NOMO-1 (cell line): ENCODE measurements around the gene DUSP28.
A peak's percentile ranks its signal among the peaks of the same experiment; 100 is the strongest.

Experiments
- DNase-seq, 2 experiments: peaks; one replicate each; lab custom pipeline; 2025; ENCODE audit not compliant: unreplicated experiment in 2 of 2; lab: John Stamatoyannopoulos, UW

Gene DUSP28

DNA sequence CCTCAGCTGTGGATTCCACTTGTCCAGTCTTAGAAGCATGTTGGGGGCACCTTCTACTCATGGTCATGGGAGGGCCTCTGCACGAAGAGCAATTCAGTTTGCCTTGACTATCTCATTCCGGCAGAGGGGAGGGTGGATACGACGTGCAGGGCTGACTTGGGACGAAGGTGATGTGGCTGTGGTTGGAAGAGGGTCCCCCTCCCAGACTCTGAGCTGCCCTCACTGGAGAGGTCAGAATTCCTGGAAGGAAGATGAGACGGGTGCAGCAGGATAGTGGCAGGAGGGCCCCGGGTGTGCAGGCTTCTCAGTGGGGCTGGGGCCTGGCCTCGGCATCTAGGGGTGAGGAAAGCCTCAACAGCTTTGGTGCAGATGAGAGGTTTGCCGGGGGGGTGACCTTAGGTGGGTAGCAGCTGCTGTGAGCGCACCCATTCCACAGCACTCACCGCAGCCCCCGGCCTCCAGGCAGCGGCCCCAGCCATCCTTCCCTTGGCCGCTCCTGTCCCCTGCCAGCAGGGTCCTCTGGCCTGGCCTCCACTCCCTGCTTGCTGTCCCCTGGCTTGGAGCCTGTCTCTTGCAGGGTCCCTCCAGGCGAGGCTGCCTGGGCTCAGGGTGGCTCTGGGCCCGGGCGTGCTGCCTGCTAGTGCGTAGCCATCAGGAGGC, 11.3 kb downstream of the DUSP28 start:
- DNase-seq = no peak

DNA sequence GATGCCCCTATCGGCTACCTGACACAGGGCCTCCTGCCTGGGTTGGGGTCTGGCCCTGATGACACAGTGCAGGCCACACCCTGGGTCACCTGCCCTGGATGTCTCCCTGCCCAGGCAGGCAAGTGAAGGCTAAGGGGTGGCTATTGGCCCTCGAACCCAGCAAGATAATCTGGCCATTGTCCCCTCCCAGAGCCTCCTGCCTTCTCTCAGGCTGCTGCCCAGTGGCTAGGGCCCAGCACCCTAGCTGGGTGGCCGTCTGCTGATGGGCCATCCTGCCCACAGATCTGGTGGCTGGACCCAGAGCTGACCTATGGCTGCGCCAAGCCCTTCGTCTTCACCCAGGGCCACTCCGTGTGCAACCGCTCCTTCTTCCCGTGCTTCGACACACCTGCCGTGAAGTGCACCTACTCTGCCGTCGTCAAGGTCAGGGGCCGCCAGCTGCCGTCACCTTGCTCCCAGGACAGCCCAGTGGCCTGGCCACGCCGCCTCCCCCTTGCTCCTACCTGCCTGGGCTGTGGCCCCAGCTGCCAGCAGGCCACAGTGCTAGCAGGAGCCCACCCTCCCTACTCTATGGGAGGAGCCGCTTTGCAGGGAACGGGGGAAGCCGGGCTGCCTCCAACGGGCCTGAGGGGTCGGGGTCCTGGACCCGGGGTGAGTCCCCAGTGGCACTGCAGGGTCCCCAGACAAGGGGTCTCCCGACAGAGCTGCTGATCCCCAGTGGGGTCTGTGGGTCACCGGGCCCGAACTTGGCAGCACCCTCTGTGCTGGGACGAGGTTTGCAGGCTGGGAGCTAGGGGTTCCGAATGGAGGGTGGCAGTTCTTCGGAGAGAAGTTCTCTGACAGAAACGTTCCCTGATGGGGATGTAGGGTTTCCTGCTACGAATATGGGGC, 12.2 kb downstream of the DUSP28 start:
- DNase-seq = no peak

DNA sequence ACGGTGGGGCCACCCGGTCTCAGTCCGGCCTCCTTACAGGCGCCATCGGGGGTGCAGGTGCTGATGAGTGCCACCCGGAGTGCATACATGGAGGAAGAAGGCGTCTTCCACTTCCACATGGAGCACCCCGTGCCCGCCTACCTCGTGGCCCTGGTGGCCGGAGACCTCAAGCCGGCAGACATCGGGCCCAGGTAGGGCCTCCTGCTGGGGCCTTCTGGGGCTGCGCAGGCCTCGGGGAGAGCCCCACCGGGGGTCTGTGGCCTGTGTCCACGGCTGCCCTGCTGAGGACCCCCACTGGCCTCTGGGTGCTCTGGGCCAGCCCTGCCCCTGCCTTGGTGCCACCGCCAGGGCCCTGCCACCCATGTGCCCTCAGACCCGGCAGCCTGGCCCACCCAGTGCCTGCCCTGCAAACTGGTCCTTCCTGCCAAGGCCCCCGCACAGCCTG, 12.9 kb downstream of the DUSP28 start:
- DNase-seq = no peak

DNA sequence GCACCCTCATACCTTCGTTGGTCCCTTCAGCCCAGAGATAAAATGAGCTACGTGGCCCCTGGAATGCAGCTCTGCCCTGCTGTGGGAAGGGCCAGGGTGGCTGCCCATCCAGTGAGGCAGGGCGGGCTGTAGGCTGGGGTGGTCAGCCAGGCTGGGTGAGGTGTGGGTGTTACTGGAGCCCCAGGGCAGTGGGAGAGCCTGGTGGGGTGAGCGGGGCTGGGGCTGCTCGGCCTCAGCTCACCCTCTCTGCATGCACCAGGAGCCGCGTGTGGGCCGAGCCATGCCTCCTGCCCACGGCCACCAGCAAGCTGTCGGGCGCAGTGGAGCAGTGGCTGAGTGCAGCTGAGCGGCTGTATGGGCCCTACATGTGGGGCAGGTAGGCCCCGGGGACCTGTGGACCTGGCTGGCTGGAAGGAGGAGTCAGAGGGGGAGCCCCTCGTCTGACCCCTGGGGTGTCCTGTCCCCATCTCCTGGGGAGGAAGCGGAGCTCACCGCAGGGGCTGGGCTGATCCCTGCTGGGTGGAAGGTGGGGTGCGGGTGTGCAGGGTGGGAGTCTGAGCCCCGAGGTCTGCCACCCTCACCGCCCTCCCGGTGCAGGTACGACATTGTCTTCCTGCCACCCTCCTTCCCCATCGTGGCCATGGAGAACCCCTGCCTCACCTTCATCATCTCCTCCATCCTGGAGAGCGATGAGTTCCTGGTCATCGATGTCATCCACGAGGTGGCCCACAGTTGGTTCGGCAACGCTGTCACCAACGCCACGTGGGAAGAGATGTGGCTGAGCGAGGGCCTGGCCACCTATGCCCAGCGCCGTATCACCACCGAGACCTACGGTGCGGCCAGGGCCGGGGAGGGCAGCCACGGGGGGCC, 13.6 kb downstream of the DUSP28 start:
- DNase-seq = no peak

DNA sequence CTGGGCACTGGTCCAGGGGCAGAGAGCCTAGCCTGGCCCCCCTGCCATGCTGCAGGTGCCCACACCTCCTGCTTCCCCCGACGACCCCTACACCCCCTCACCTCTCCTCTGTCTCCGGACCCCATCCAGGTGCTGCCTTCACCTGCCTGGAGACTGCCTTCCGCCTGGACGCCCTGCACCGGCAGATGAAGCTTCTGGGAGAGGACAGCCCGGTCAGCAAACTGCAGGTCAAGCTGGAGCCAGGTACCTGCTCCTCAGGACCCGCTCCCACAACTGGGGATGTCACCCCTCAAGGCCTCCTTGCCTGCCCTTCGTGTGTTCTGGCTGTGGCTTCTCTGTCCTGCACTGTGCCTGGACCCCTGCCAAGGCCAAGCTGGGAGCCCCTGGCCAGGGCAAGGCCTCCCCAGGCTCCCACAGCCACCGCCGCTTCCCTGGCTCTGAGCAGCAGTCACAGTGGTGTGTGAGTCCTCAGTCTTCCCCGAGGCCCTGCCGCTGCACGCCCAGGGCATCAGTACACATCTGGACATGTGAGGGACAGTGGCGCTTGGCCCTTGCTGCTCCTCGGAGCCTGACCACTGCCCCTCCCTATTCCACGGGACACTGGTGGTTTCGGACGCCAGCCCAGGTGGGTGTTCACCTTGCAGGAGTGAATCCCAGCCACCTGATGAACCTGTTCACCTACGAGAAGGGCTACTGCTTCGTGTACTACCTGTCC, 14.4 kb downstream of the DUSP28 start:
- no peak for DNase-seq

DNA sequence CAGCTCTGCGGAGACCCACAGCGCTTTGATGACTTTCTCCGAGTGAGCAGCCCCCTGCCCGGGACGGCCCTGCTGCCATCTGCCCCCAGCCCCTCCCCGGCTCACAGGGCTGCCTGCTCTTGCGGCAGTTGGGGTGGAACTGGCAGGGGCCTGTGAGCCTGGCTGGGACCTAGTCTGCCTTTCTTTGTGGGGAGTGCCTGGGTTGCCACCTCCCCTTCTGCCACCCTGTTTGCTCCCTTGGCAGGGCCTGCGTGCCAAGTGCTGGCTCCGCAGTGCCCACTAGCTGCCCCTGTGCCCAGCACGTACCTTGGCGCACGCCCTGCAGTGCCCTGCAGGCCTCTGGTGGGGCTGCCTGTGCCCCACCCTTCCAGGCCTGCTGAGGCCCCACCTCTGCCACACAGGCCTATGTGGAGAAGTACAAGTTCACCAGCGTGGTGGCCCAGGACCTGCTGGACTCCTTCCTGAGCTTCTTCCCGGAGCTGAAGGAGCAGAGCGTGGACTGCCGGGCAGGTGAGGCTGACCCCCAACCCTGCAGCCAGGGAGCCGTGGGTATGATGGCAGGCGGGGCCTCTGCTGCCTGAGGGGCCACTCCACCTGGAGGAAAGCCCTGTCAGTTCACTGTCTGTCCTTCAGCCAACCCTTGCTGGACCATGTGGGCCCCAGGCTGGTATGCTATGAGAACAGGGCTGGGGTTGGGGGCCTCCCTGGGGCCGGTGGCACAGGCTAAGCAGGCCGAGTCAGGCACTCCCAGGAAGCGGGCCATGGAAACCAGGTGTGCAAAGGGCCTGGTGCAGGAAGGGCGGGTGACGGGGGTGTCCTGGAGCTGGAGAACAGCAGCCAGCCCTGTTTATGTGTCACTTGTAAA, 15.2 kb downstream of the DUSP28 start:
- no peak for DNase-seq

DNA sequence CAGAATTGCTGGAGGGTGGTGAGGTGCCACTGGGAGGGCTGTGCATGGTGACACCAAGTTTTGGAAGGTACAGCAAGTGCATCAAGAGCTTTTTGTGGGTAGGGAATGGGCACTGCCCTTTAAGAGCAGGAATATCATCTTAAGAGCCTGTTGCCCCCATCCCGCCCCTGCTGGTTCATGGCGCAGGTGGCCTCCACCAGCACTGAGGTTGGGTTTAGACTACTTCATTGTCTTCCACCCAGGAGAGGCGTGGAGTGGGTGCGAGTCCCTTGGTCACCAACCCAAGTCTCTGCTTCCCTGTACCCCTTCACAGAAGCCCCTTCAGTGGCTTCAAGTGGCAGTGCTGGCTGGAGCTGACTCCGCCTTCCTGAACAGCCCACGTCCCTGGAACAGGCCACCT, 15.9 kb downstream of the DUSP28 start:
- no peak for DNase-seq

DNA sequence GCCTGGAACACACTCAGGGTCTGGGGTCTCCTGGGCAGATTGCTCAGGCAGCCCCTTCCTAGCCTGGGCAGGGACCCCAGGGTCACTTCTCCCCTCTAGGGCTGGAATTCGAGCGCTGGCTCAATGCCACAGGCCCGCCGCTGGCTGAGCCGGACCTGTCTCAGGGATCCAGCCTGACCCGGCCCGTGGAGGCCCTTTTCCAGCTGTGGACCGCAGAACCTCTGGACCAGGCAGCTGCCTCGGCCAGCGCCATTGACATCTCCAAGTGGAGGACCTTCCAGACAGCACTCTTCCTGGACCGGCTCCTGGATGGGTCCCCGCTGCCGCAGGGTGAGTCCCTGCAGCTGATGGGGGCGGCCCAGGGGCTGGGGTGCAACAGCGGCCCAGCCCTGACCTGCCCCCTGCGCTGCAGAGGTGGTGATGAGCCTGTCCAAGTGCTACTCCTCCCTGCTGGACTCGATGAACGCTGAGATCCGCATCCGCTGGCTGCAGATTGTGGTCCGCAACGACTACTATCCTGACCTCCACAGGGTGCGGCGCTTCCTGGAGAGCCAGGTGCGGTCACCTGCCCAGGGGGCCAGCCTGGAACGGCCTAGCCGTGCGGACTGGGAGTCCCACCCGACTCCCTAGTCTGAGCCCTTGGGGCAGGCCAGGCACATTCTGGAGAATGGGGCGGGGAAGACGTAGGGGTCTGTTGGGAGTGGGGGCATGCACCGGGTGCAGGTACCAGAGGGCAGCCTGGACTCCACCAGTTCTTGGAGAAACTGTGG, 16.5 kb downstream of the DUSP28 start:
- no peak for DNase-seq

DNA sequence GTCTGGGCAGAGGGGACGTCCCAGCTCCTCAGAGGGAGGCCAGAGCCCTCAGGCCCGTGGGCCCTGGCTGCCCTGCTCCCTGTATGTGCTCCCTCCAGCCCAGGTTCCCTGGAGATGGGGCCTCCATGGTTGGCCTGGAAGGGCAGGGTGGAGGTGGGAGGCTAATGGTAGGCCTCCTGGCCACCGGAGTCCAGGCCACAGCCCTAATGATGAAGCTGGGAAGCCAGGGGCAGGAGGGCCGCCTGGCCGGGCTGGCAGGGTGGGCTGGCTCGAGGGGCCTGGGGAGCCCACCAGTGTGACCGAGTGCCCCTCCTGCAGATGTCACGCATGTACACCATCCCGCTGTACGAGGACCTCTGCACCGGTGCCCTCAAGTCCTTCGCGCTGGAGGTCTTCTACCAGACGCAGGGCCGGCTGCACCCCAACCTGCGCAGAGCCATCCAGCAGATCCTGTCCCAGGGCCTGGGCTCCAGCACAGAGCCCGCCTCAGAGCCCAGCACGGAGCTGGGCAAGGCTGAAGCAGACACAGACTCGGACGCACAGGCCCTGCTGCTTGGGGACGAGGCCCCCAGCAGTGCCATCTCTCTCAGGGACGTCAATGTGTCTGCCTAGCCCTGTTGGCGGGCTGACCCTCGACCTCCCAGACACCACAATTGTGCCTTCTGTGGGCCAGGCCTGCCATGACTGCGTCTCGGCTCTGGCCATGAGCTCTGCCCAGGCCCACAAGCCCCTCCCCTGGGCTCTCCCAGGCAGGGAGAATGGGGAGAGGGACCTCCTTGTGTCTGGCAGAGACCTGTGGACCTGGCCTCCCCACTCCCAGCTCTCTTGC, 17.3 kb downstream of the DUSP28 start:
- no peak for DNase-seq

DNA sequence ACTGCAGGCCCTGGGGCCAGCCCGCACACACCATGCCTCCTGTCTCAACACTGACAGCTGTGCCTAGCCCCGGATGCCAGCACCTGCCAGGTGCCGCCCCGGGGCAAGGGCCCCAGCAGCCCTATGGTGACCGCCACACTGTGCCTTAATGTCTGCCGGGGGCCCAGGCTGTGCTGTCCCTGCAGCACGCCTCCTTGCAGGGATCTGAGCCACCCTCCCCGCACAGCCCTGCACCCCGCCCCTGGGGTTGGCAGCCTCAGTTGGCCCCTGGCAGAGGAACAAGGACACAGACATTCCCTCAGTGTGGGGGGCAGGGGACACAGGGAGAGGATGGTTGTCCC, 17.9 kb downstream of the DUSP28 start:
- no peak for DNase-seq

DNA sequence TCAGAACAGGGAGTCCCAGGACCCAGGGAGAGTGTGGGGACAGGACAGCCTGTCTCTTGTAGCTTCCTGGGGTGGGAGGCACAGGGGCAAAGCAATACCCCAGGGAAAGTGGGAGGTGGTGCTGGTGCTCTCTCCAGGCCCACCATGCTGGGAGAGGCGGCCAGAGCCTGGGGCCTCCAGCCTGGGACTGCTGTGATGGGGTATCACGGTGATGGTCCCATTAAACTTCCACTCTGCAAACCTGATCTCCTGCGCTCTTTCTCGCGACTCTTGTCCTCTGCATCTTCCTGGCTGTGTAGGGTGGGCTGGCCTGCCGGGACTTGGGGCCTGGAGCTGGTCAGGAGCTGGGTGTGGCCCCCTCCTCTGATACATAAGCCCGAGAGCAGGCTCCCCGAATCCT, 18.3 kb downstream of the DUSP28 start:
- DNase-seq = no peak

DNA sequence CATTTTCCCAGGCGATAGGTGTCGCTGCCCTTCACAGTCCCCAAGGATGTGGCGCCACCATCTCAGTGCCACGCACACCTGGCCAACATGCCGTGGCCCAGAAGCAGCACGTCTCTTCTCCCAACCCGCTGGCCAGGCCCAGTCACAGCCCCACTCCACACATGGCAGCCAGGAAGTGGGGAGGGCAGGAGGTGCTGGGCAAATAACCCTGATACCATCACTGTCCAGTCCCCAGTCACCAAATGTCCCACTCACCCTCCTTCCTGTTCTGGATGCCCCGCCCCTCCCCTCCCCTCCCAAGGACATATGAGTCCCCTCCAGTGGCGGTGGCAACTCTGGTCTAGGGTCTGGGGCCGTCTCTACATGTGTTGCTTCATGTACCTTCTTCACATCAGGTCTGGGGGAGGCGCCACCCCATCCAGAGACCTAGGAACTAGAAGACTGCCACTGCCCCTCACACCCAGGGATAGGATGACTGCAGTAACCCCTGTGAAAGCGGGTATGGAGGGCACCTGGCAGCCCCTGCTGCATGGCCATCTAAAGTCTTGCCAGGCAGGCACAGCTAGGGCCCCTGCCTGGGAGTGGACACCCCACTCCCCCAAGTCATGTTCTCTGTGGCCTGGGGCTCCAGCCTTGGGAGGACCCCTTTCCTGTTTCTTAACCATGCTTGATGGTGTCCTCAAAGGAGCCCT, 19.1 kb downstream of the DUSP28 start:
- DNase-seq = no peak

DNA sequence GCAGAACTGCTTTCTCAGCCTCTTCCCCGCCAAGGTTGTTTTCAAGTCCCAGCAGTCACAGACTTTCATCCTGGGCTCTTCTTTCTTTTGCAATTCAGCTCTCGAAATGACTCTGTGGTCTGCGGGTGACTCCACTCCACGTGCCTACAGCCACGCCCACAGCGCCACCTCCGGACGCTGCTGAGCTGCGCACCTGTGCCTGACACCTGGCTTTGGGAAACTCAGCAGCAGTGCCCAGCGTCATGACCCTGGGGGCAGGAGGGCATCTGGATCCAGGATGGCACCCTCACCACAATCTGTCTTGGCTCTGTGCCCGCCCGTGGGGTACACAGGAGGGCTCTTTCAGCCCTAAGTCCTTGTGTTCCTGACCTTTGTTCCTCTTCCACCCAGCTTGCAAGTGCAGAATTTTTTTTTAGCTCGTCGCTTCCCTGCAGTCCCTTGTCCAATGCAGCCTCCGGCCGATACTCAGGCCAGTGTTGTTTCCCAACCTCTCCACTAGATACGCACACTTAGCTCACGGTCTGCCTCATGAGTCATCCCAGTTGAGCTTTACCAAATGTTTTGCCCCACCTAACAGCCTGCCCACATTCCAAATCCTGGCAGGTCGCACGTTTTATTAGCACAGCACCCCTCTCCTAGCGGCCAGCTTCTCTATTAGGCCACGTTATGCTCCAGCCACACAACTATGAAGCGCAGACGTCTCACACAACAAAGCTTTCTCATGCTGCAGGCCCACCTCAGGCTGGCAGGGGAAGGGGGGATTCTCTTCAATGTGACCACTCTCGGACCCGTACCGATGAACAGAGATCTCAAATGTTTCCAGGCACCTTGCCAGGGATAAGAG, 19.8 kb downstream of the DUSP28 start:
- DNase-seq = peak; percentile 78 to 87

DNA sequence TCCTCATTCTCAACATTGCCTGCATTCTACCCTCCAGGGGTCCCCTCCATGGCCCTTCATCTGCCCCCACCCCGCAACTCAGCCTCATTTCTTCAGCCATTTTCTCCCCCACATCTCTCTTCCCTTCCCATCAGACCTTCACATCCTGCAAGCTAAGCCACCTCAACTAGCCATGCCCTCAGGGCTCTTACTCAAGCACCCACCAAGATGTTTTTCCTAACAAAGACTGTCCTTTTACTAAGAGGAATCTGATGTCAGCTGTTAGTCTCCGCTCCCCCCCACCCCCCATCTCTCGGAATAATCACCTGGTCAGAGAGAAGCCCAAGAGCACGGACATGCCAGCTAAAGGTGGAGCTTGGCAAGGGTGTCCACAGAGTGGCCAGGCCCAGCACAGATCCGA, 21.7 kb downstream of the DUSP28 start:
- no peak for DNase-seq

DNA sequence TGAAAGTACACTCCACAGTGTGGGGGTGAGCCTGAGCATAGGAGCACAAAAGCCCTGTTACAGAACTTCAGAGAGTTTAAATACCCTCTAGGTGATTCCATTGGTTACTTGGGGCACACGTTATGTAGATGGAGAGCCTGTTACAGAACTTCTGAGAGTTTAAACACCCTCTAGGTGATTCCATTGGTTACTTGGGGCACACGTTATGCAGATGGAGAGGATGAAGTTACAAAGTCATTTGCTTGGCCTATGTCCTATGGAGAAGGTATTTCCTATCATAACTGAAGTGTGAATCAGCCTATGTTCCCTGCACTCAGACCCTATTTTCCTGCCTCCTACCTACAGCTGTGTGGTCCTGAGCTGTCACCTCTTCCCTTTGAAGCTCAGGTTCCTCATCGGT, 22.6 kb downstream of the DUSP28 start:
- DNase-seq = no peak

DNA sequence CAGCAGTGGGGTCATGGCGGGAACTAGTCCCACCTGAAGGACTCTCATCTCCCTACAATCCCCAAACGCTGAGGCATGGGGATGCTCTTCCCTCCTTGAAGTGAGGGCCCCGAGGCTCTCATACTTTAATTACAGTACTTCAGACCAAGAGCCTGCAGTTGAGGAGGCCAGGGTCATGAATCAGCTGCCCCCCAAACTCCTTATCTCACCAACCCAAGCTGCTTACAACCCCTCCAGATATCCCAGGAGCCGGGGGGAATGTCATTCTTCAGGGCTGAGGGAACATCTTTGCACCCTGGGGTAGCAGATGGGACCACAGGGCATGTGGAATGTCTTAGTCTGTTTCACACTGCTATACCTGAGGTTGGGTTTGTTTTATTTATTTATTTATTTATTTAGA, 23.6 kb downstream of the DUSP28 start:
- DNase-seq = no peak
